HCT116 (cell line): ENCODE results near the gene TMEM169.

Source experiments
- CBX3 ChIP-seq: IDR thresholded peaks from 2 replicates; pipeline ENCODE4 v1.6.1; 2012; ENCODE audit warnings: low read depth
- CEBPB ChIP-seq: IDR thresholded peaks from 2 replicates; pipeline ENCODE4 v1.6.1; 2012; ENCODE audit warnings: low read depth
- ELF1 ChIP-seq: IDR thresholded peaks from 2 replicates; pipeline ENCODE4 v1.6.1; 2012; ENCODE audit warnings: low read depth, borderline replicate concordance
- EZH2 ChIP-seq: fragments of 200-600 bp; sonication (generic); IDR thresholded peaks from 2 replicates; pipeline ENCODE4 v1.6.1; 2017; ENCODE audit warnings: antibody characterized with exemption, mixed run types
- EZH2phosphoT487 ChIP-seq: fragments of 200-600 bp; IDR thresholded peaks from 2 replicates; pipeline ENCODE4 v1.6.1; 2018; ENCODE audit warnings: antibody characterized with exemption, borderline replicate concordance
- POLR2AphosphoS5 ChIP-seq: IDR thresholded peaks from 2 replicates; pipeline ENCODE4 v1.6.1; 2011; ENCODE audit warnings: mild to moderate bottlenecking, low read depth, low read length, moderate library complexity
- RAD21 ChIP-seq: IDR thresholded peaks from 2 replicates; pipeline ENCODE4 v1.6.1; 2012; ENCODE audit warnings: low read depth, mild to moderate bottlenecking
- YY1 ChIP-seq: IDR thresholded peaks from 2 replicates; pipeline ENCODE4 v1.6.1; 2011; ENCODE audit warnings: low read length, low read depth, moderate library complexity, mild to moderate bottlenecking; ENCODE audit not compliant: insufficient replicate concordance; ENCODE audit errors: extremely low read depth
- TF ChIP-seq, protein P1 (sequence below), 3 experiments: fragments of 200-600 bp in 1 of 3; sonication (generic) in 1 of 3; IDR thresholded peaks in 2 of 3; conservative IDR thresholded peaks in 1 of 3; 2 replicates each; pipeline ENCODE4 v1.5.1; 2012 to 2017; ENCODE audit warnings: low read depth in 2 of 3, low read length in 2 of 3, antibody characterized with exemption in 1 of 3, borderline replicate concordance in 1 of 3, control low read depth in 1 of 3, mild to moderate bottlenecking in 1 of 3, mixed read lengths in 1 of 3, mixed run types in 1 of 3, moderate library complexity in 1 of 3; ENCODE audit not compliant: insufficient read depth in 1 of 3
- TF ChIP-seq, protein P2 (sequence below): IDR thresholded peaks from 2 replicates; pipeline ENCODE4 v1.6.1; 2012

DNA sequence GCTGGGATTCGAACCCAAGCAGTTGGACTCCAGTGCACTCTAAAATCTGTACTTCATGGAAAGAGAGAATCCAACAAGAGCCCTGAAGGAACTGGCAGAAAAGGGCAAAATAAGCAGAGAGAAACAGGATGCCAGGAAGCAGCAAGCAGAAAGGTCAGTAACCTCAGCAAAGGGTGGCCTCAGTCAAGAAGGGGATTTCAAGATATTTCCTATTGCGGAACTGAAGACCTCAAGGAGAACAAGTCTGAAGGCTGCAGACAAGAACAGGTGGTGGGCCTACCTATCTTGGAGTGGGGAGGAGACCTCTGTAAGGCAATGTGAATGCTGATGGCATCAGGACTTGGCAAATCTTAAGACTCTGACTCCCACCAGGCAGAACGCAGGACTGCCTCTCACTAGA is 48.3 kb upstream of the TMEM169 start:
- no peak for TF ChIP-seq RAD21
- TF ChIP-seq YY1, result no peak
- TF ChIP-seq, protein P1, sequence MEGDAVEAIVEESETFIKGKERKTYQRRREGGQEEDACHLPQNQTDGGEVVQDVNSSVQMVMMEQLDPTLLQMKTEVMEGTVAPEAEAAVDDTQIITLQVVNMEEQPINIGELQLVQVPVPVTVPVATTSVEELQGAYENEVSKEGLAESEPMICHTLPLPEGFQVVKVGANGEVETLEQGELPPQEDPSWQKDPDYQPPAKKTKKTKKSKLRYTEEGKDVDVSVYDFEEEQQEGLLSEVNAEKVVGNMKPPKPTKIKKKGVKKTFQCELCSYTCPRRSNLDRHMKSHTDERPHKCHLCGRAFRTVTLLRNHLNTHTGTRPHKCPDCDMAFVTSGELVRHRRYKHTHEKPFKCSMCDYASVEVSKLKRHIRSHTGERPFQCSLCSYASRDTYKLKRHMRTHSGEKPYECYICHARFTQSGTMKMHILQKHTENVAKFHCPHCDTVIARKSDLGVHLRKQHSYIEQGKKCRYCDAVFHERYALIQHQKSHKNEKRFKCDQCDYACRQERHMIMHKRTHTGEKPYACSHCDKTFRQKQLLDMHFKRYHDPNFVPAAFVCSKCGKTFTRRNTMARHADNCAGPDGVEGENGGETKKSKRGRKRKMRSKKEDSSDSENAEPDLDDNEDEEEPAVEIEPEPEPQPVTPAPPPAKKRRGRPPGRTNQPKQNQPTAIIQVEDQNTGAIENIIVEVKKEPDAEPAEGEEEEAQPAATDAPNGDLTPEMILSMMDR (IDR thresholded peaks at IDR 0.05 in 2 of 3, conservative IDR thresholded peaks at IDR 0.05 in 1 of 3; ENCODE audit: borderline replicate concordance in 1 of 3, insufficient read depth in 1 of 3, low read depth in 2 of 3, low read length in 2 of 3), result no peak
- TF ChIP-seq CBX3, result no peak
- TF ChIP-seq, protein P2, sequence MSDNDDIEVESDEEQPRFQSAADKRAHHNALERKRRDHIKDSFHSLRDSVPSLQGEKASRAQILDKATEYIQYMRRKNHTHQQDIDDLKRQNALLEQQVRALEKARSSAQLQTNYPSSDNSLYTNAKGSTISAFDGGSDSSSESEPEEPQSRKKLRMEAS, result no peak
- TF ChIP-seq EZH2phosphoT487, result no peak
- no peak for TF ChIP-seq EZH2
- no peak for TF ChIP-seq POLR2AphosphoS5
- no peak for TF ChIP-seq ELF1
- TF ChIP-seq CEBPB, result no peak
